GM18505 (cell line): Measurements from ENCODE around the gene BACE1.

Experiments
- ATAC-seq: cut with Tn5 transposase; IDR thresholded peaks from one replicate; pipeline ENCODE4 v1.9.1; 2021; ENCODE audit not compliant: unreplicated experiment
- POLR2A ChIP-seq: IDR thresholded peaks from 4 replicates; pipeline ENCODE4 v1.6.1; 2011; ENCODE audit warnings: borderline replicate concordance; ENCODE audit not compliant: insufficient read depth, insufficient read length; ENCODE audit errors: extremely low read depth

Gene BACE1

GRCh38 chr11:117299351-117300282 is 16.4 kb downstream of the BACE1 start:
- ATAC-seq = no peak
- TF ChIP-seq POLR2A = no peak

- no peak for ATAC-seq
- TF ChIP-seq POLR2A = no peak
These were observed 17.9 kb downstream of the BACE1 start for GRCh38 chr11:117298195-117298594.

- TF ChIP-seq POLR2A = no peak
- ATAC-seq = no peak
These were observed 19.2 kb downstream of the BACE1 start for GRCh38 chr11:117296881-117297280.

- no peak for TF ChIP-seq POLR2A
- no peak for ATAC-seq
These were observed 20.5 kb downstream of the BACE1 start for GRCh38 chr11:117295438-117296137.

- no peak for ATAC-seq
- TF ChIP-seq POLR2A = no peak
These were observed 23.4 kb downstream of the BACE1 start for GRCh38 chr11:117292616-117293015.

GRCh38 chr11:117290809-117291396 is 25.2 kb downstream of the BACE1 start, which contains the start of gene BACE1-AS:
BACE1-AS (plus strand) TSS chr11:117291346.
- TF ChIP-seq POLR2A = no peak
- no peak for ATAC-seq

- TF ChIP-seq POLR2A = no peak
- no peak for ATAC-seq
These were observed 26.3 kb downstream of the BACE1 start for GRCh38 chr11:117289795-117290194.

- TF ChIP-seq POLR2A = no peak
- ATAC-seq = no peak
These were observed 28.4 kb downstream of the BACE1 start for GRCh38 chr11:117287668-117288067.

GRCh38 chr11:117286588-117286987 is 29.5 kb downstream of the BACE1 start:
- no peak for TF ChIP-seq POLR2A
- no peak for ATAC-seq

- TF ChIP-seq POLR2A = no peak
- no peak for ATAC-seq
These were observed 32.0 kb downstream of the BACE1 start for GRCh38 chr11:117284053-117284452.

GRCh38 chr11:117282956-117283355 is 33.1 kb downstream of the BACE1 start:
- TF ChIP-seq POLR2A = no peak
- no peak for ATAC-seq

- no peak for ATAC-seq
- no peak for TF ChIP-seq POLR2A
These were observed 34.2 kb downstream of the BACE1 start for GRCh38 chr11:117281869-117282268.

GRCh38 chr11:117281159-117281558 is 34.9 kb downstream of the BACE1 start:
- TF ChIP-seq POLR2A = no peak
- no peak for ATAC-seq
